ENCODE results near the gene DSG4.

GRCh38 chr18:31413137-31413536 lies 36.6 kb downstream of the DSG4 start:
- TF ChIP-seq EZH2phosphoT487 (IDR thresholded peaks at IDR 0.05; ENCODE audit: borderline replicate concordance, low read depth, low read length): no peak
- TF ChIP-seq CTCF (conservative IDR thresholded peaks at IDR 0.05; ENCODE audit: low read length): no peak

Data from OCI-LY7 (cell line).